KOPT-K1 (cell line): Measurements from ENCODE around the gene PRSS3.
"Not testable (repeated sequence)": the region's sequence is repeated elsewhere in the genome, so short reads cannot be mapped to it uniquely, and the experiment has no call there.

Experiments
- H3K27ac ChIP-seq: fragments of 200-600 bp; sonication (generic); 2 replicates; pipeline ENCODE4 v1.5.1; 2016; ENCODE audit warnings: antibody characterized with exemption, mild to moderate bottlenecking, low read depth, low read length; ENCODE audit not compliant: poor library complexity, severe bottlenecking
- H3K36me3 ChIP-seq: fragments of 200-600 bp; sonication (generic); 2 replicates; pipeline ENCODE4 v1.5.1; 2017; ENCODE audit warnings: antibody characterized with exemption, mild to moderate bottlenecking, low read length, moderate library complexity; ENCODE audit not compliant: insufficient read depth
- H3K9me3 ChIP-seq: fragments of 200-600 bp; sonication (generic); 2 replicates; pipeline ENCODE4 v1.5.1; 2017; ENCODE audit warnings: antibody characterized with exemption, low read length, mild to moderate bottlenecking; ENCODE audit not compliant: insufficient read depth, poor library complexity, severe bottlenecking

Gene PRSS3

DNA sequence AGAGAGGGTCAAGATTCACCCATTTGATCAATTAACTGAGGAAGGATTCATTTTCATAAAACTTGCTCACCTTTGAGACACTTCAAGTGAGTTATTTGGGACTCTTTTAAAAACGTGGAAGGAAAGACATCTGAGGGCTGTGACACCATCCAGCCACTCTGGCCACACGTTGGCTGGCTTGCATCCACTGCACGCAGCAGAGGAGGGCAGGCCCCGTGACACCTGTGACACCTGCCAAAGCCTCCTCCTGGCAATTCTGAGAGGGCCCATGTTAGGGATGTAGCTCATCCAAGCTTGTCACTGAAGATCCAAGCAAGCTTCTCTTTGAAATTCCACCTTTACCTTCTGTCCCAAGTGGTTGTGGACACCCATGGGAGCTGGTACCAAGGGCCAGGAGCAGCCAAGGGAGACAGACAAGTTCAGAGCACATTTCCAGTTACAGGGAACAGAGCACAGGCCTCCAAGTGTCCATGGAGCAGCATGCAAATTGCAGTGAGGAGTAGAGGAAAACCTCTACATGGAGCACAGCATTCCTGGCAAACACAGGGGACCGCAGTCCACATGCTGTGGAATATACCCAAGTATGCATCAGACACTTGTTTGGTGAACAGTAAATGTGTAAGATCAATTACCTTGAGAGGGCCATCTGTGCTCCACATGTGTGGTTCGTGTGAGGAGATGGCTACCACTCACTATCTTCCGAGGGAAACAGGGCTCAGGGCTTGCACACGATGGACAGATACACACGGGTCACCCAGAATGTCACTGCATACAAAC is 4.8 kb downstream of the PRSS3 start:
- Histone ChIP-seq H3K9me3 (no peaks in the 10 kb centered on the region), H3K27ac (no peak overlapping the region), H3K36me3 (no peaks in the 10 kb centered on the region)

- Histone ChIP-seq H3K27ac (no peak overlapping the region), H3K9me3 (no peaks in the 10 kb centered on the region), H3K36me3 (no peaks in the 10 kb centered on the region)
Observed at GRCh38 chr9:33800886-33801285, 5.5 kb downstream of the PRSS3 start.

DNA sequence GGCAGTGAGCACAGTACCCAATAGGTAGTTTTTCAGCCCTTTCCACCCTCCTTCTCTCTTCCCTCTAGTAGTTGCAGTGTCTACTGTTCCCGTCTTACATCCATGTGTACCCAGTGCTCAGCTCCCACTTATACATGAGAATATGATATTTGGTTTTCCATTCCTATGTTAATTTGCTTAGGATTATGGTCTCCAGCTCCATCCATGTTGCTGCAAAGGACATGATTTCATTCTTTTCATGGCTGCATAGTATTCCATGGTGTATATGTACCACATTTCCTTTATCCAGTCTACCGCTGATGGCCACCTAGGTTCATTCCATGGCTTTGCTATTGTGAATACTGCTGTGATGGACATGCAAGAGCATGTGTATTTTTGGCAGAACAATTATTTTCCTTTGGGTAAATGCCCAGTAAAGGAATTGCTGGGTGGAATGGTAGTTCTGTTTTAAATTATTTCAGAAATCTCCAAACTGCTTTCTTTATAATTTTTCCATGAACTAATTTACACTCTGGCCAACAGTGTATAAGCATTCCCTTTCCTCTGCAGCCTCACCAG is 6.7 kb downstream of the PRSS3 start:
- not testable (repeated sequence) for H3K9me3 ChIP-seq, H3K36me3 ChIP-seq

GRCh38 chr9:33804196-33804595 is 8.8 kb downstream of the PRSS3 start:
- H3K9me3 ChIP-seq, H3K27ac ChIP-seq, H3K36me3 ChIP-seq: not testable (repeated sequence)

More for the DNA sequence above, 6.7 kb downstream of the PRSS3 start:
- not testable (repeated sequence) for H3K27ac ChIP-seq

DNA sequence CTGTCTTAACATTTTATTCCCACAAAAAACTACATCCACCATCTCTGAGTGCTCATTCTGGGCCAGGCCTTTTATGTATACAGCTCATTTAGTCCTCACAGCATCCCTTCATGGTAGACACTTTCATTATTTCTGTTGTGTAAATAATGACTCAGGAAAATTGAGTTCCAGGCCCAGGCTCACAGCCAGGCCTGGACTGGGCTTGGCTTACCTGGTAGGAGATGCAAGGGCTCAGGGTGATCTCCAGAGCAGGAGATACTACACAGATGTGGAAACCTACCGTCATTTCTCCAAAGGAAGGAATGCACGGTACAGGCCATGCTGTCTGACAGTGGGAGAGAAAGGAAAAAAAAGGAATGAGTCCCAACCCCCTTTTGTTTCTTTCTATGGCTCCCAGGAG is 11.8 kb downstream of the PRSS3 start:
- H3K9me3 ChIP-seq, H3K27ac ChIP-seq, H3K36me3 ChIP-seq: not testable (repeated sequence)

GRCh38 chr9:33808979-33809322 is 13.6 kb downstream of the PRSS3 start:
- not testable (repeated sequence) for H3K27ac ChIP-seq, H3K9me3 ChIP-seq, H3K36me3 ChIP-seq

DNA sequence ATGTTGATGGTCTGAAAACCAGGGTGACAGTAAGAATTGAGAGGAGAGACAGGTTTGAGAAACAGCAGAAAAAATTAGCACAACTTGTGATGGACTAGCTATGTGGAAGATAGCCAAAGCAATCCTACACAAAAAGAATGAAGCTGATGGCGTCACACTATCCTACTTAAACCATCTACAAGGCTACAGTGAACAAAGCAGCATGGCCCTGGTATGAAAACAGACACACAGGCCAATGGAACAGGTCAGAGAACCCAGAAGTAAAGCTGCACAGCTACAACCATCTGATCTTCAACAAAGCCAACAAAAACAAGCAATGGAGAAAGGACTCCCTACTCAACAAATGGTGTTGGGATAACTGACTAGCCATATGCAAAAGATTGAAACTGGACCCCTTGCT is 14.1 kb downstream of the PRSS3 start:
- H3K9me3 ChIP-seq = no peaks in the 10 kb centered on the region
- H3K36me3 ChIP-seq = no peaks in the 10 kb centered on the region
- H3K27ac ChIP-seq = no peak overlapping the region

DNA sequence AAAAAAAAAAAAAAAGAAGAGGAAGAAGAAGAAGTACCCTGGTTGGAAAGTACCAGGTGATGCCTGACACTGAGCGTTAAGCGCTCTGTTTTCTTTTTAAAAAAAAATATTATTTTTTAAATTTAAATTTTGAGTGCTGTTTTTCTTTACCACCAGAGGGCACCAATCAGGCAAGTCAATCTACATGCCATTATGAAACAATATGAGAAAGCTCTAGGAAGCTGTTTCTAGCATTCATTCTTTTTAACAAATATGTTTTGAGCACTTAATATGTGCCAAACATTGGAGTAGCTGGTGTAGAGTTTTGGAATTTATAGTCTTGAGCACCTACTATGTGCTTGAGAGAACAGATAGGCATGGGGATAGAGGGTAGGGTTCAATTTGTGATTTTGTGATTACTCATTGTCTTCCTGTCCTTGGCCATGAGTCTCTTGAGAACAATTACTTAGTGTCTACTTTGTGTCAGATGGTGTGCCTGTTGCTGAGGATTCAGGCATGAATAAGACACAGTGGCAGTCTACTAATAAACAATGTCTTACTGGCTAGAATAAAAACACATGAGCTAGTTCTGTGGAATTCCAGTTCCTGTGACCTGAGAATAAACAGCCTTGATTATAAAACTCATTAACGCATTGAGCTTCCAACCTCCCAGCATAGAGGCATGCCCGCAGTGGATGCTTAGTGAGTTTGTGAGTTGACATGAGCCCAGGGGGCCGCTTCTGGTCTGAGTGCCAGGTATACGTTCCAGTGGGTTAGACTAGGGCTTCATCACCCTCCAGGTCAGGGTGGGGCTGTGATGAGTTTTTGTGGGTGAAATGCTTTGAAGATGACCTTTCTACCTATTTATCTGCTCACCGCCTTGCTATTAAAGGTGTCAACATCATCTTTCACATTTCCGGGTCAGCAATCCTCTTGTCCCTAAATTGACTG is 18.6 kb downstream of the PRSS3 start:
- Histone ChIP-seq H3K27ac (peak overlapping the region; percentile 46), H3K9me3 (no peaks in the 10 kb centered on the region), H3K36me3 (no peaks in the 10 kb centered on the region)

DNA sequence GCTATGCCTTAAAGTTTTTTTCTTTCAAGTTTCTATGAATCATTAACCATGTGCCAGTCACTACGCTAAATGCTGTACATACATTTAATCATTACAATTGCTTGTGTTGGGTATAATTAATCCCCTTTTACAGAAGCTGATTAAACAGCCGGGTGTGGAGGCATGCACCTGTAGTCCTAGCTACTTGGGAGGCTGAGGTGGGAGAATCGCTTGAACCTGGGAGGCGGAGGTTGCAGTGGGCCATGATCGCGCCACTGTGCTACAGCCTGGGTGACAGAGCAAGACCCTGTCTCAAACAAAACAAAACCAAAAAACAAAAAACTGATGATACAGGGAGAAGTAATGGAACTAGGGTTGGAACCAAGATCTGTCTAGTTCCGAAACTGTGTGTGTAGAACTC is 20.4 kb downstream of the PRSS3 start:
- no peaks in the 10 kb centered on the region for H3K9me3 ChIP-seq
- peak overlapping the region; percentile 95 for H3K27ac ChIP-seq
- peaks cover 9% of the 10 kb centered on the region for H3K36me3 ChIP-seq

DNA sequence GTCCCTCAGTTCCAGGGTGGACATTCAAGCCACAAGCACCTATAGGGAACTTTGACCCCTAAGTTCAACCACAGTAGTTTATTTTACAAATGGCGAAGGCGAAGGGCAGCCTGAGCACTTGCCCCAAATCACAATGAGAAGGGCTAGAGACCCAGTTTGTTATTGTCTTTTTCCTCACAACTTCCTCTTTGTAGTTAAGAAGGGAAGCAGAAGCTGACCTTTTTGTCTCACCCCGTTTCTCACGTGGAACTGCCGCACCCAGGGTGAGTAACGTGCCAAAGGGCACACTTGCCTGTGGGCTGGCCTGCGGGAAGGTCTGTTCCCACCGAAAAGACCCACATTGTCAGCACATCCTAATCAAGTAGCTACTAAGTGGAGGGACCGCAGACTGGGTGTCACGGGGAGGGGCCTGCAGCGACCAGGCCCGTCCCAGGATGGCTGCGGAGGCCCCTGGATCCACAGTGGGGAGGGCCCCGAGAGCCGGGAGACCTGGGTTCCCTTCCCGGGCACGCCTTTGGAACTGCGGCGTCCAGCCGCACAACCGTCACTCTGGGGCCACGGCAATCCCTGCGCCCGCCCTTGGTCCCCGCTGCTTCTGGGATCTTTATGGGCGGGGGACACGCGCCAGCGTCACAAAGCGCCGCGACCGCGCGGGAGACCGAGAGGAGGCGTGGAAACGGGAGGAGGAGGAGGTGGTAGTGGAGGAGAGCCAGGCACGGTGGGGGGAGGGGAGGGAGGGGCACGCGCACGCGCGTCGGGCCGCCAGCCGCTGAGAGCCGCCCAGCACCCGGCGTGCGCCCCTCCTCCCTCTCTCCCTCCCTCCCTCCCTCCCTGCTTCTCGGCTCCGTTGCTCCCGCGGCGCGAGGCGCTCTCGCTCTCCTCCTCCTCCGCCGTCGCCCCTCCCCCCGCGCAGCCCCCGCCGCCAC is 21.2 kb downstream of the PRSS3 start, which contains the start of gene UBE2R2:
Gene UBE2R2, plus strand, starts transcription at position 834 of the 926 bp plus-strand sequence. CDS start 598 bp downstream, outside the sequence.
- H3K9me3 ChIP-seq = no peaks in the 10 kb centered on the region
- peaks cover 17% of the 10 kb centered on the region for H3K36me3 ChIP-seq
- peak within 1 kb of the TSS; percentile 95 for H3K27ac ChIP-seq

DNA sequence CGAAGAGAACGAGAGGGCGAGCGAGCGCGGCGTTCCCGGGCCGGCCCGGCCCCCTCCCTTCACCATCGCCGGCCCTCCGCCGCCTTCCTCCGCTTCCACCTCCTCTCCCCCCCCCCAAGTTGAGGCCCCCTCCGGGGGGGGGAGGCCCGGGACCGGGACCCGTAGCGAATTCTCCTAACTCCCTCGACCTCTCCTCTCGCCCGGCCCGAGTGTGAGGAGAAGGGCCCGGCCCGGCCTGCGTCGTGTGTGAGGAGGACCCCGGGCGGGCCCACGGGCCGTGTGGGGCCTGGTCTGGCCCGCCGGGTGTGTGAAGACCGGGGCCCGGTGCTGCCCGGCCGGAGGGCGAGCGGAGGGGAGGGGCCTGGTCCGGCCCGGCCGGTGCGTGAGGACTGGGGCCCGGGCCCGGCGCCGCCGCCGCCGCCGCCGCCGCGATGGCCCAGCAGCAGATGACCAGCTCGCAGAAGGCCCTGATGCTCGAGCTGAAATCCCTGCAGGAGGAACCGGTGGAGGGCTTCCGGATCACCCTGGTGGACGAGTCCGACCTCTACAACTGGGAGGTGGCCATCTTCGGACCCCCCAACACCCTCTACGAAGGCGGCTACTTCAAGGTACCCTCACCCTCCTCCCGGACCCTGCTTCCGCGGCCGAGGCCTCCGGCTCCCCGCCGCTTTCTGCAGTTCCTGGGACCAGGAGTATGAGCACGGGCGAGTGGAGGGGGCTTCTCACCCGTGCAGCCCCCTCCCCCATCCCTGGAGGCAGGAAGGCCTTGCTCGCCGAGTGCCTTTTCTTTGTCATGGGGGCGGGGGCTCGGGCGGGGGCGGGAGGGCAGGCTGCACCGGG is 22.2 kb downstream of the PRSS3 start:
- no peaks in the 10 kb centered on the region for H3K9me3 ChIP-seq
- peak overlapping the region; percentile 95 for H3K27ac ChIP-seq
- peaks cover 19% of the 10 kb centered on the region for H3K36me3 ChIP-seq

GRCh38 chr9:33818167-33818846 is 22.9 kb downstream of the PRSS3 start:
- Histone ChIP-seq H3K36me3 (peaks cover 19% of the 10 kb centered on the region), H3K9me3 (no peaks in the 10 kb centered on the region), H3K27ac (peak overlapping the region; percentile 95)

DNA sequence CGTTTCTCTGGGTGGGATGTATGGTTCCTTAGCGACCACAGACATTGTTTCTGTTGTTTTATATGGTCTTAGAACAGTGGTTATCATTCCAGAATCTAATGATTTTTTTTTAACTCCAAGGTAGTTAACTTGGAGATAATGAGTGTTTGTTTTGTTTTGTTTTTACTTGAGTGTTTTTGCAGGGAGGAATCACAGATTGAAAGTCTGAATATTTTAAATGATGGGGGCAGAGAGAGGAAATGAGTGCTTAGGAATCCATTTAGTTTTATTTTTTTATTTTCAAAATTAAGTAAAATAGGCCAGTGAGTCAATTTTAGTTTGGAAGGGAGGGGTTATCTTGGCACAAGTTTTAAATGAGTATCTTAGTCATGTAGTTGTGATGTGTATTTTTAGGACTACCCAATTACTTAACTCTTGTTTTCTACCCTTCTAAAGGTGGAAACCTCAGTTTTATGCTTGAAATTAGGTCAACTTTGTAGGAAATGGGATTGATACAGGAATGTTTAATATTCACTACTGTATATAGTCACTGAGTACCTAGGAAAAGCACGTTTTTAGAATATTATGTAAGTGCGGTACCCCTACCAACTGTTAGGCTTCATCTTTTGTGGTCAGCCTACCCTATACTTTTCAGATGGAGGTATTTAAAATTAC is 23.6 kb downstream of the PRSS3 start:
- H3K9me3 ChIP-seq = no peaks in the 10 kb centered on the region
- H3K36me3 ChIP-seq = peaks cover 26% of the 10 kb centered on the region
- peak overlapping the region; percentile 95 for H3K27ac ChIP-seq
